LNCAP (cell line): ENCODE data around the gene MUS81.

ENCODE experiments used
- TF ChIP-seq, protein P1 (sequence below): fragments of 450-650 bp; IDR thresholded peaks from 2 replicates; pipeline ENCODE4 v1.5.1; 2017; ENCODE audit warnings: mild to moderate bottlenecking

MUS81 gene

DNA sequence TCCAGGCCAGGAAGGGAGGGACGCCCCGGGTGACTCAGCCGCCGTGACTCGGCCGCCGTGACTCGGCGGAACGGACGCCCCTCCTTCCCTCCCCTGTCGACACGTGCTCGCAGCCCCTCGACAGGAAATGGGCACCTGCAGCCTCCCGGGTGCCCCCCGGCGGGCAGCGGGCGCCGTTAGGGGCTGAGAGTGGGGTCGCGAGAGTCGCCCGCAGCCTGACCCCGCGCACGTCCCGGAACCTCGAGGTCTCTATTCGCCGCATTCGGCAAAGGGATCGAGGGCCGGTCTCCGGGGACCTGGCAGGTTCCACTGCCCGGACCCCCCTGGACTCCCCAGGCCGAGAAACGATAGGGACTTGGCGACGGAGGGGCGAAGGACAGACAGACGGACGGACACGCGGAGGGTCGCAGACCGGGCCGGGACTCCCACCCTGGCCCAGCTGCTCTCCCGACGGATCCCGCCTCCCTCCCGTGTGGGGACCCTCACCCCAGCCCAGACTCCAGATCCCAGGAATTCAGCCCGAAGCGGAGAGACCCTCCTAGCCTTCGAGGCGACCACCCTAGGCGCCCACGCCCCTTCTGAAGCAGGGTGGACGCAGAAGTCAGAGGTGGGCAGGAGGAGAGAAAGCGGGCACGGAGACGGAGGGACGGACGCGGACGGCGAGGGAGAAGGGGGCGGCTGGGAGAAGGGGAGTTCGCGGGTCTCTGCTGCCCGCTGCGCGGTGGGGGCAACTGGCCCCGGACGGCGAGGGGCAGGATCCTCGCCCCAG is 39.3 kb downstream of the MUS81 start:
- TF ChIP-seq, protein P1, sequence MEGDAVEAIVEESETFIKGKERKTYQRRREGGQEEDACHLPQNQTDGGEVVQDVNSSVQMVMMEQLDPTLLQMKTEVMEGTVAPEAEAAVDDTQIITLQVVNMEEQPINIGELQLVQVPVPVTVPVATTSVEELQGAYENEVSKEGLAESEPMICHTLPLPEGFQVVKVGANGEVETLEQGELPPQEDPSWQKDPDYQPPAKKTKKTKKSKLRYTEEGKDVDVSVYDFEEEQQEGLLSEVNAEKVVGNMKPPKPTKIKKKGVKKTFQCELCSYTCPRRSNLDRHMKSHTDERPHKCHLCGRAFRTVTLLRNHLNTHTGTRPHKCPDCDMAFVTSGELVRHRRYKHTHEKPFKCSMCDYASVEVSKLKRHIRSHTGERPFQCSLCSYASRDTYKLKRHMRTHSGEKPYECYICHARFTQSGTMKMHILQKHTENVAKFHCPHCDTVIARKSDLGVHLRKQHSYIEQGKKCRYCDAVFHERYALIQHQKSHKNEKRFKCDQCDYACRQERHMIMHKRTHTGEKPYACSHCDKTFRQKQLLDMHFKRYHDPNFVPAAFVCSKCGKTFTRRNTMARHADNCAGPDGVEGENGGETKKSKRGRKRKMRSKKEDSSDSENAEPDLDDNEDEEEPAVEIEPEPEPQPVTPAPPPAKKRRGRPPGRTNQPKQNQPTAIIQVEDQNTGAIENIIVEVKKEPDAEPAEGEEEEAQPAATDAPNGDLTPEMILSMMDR = no peak

DNA sequence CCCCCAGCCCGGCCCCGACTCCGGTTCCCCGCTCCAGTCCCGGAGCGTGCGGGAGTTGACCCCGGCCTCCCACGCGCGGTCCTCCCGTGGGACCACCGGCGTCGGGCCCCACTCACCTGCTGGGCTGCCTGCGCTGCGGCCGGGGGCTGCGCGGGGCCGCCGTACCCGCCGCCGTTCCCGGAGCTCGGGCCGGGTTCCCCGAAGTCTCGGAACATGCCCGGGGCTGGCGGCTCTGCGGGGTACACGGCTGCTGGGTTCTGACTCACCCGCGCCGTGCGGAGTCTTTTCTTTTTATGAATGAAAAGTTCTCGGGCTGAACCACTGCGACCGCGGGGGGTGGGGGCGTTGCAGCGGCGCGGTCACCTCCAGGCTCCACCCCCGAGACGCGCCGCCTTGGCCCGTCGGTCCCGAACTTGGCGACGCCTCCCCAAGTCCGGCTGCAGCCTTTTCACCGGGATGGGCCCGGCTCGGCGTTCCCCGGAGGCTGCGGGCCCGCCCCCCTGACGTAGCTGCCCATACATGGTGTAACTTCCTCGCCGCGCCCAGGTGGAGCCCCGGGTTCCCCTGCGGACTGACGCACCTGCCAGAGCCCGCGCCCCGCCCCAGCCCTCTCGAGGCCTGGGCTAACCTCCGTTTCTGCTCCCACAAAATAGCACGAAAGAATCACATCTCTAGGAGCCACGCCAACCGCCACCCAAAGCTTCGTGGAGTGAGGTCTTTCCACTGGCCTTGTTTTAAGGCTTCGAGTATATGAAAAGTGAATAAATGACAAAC is 40.1 kb downstream of the MUS81 start, which contains the start of gene FOSL1:
TSS of gene FOSL1 (minus strand) at position 264 of the 774 bp plus-strand sequence. CDS start at position 215, 49 bp downstream.
- TF ChIP-seq, protein P1 = no peak

DNA sequence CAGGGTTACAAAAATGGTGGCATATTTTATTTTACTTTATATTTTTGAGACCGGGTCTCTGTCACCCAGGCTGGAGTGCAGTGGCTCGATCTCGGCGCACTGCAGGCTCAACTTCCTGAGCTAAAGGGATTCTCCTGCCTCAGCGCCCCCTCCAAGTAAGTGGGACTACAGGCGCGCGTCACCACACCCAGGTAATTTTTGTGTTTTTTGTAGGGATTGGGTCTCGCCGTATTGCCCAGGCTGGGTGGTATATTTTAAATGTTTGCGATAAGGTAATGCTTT is 40.6 kb downstream of the MUS81 start:
- TF ChIP-seq, protein P1 = no peak

DNA sequence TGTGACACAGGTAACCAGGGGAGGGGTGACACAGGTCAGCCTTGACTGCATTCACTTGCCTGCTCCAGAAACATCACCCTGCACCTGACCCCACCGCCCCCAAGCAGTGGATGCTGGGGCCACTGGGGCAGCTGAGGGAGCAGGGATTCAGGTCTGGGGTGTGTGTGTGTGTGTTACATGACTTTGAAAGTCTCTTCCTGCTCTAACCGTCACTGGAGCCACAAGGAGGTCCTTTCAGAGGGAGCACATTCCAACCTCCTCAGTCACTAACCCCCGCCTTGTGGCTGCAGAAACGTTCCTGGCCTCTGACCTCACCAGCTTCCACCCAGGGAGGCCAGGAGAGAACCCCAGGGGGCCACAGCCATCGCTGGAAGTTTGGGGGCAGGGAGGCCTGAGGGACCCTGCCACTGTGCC is 42.8 kb downstream of the MUS81 start:
- TF ChIP-seq, protein P1 = no peak

DNA sequence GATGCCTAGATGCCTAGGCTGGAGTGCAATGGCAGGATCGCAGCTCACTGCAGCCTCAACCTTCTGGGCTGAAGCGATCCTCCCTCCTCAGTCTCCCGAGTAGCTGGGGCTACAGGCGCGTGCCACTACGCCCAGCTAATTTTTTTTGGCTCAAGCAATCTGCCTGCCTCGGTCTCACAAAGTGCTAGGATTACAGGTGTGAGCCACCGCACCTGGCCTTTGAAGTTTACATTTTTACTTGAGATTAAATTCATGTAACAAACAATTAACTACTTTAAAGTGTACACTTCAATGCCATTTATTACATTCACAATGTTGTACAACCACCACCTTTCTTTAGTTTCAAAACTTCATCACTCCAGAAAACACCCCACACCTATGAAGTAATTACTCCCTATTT is 43.5 kb downstream of the MUS81 start:
- TF ChIP-seq, protein P1 = no peak

DNA sequence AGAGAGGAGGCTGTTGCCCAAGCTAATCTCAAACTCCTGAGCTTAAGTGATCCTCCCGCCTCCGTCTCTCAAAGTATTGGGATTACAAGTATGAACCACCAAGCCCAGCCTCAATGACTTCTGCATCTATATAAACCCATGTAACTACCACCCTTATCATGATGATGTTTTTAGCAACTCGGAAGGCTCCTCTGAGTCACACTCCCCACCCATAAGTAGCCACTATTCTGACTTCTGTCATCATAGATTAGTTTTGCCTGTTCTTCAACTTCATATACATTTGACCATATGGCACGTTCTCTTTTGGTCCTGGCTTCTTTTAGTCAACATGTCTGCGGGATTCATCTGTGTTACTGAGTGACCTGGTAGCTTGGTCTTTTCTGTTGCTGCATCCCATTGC is 46.4 kb downstream of the MUS81 start:
- TF ChIP-seq, protein P1 = no peak

DNA sequence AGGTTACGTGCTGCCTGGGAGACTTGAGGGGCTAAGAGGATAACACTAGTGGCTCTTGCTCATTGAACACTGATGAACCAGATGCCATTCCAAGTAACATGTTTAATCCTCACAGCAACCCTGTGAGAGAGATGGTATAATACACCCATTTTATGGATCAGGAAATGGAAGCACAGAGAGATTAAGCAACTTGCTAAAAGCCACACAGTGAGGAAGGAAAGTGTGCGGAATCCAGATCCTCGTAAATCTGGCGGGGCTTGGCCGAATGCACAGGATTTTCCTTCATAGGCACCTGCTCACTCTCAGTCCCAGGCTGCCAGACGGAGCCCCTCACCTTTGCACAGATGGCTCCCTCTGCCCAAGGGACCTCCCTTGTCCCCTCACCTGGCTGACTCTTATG is 47.6 kb downstream of the MUS81 start:
- TF ChIP-seq, protein P1 = no peak
